Gastrocnemius medialis (tissue), 4 donors: Measurements from ENCODE around the gene AMN1. TPM values are rescaled to one million over a fixed set of nuclear protein-coding genes. Genes with fewer than 3 reads are reported as not detected.
"Not testable (repeated sequence)": the region's sequence is repeated elsewhere in the genome, so short reads cannot be mapped to it uniquely, and the experiment has no call there.

ENCODE experiments used
- ATAC-seq, 2 donors: fragments of 150-250 bp; one replicate each; pipeline ENCODE4 v1.9.1; 2016
- DNase-seq, 2 donors: peaks; one replicate each; pipeline ENCODE4 v3.0.0-alpha.2; 2019
- H3K27ac ChIP-seq, 4 donors: fragments of 200-600 bp; sonication (generic); 1 replicate in 1 of 4; 2 replicates in 3 of 4; pipeline ENCODE4 v1.5.1; 2016 to 2018; ENCODE audit warnings: mild to moderate bottlenecking in 2 of 4, moderate library complexity in 1 of 4
- H3K27me3 ChIP-seq, 3 donors: fragments of 200-600 bp; sonication (generic) in 2 of 3; 1 replicate in 1 of 3; 2 replicates in 2 of 3; pipeline versions ENCODE4 v1.5.1 to v1.6.0; 2016 to 2019; ENCODE audit warnings: mild to moderate bottlenecking in 1 of 3, moderate library complexity in 1 of 3
- H3K36me3 ChIP-seq, 2 donors: fragments of 200-600 bp; sonication (generic) in 1 of 2; one replicate each; pipeline ENCODE4 v1.5.1; 2017 to 2018
- H3K4me1 ChIP-seq, 2 donors: fragments of 200-600 bp; sonication (generic) in 1 of 2; one replicate each; pipeline ENCODE4 v1.5.1; 2016 to 2017; ENCODE audit warnings: mild to moderate bottlenecking in 2 of 2
- H3K4me3 ChIP-seq, 4 donors: fragments of 200-600 bp; sonication (generic) in 3 of 4; 1 replicate in 1 of 4; 2 replicates in 3 of 4; pipeline ENCODE4 v1.5.1; 2016 to 2019; ENCODE audit warnings: mild to moderate bottlenecking in 2 of 4
- H3K9me3 ChIP-seq, 3 donors: fragments of 200-600 bp; sonication (generic) in 2 of 3; 1 replicate in 1 of 3; 2 replicates in 2 of 3; pipeline ENCODE4 v1.5.1; 2016 to 2019
- CTCF ChIP-seq, 5 experiments: fragments of 450-650 bp in 3 of 5; fragments of 200-600 bp in 2 of 5; sonication (generic) in 2 of 5; IDR thresholded peaks in 4 of 5; conservative IDR thresholded peaks in 1 of 5; 1 replicate in 4 of 5; 2 replicates in 1 of 5; pipeline ENCODE4 v1.5.1; 2016 to 2019; ENCODE audit warnings: antibody characterized with exemption in 5 of 5, mild to moderate bottlenecking in 3 of 5, moderate library complexity in 3 of 5
- POLR2A ChIP-seq, 2 donors: fragments of 450-650 bp; IDR thresholded peaks; one replicate each; pipeline ENCODE4 v1.6.1; 2017; ENCODE audit warnings: antibody characterized with exemption in 2 of 2, mild to moderate bottlenecking in 2 of 2, moderate library complexity in 2 of 2
- in situ Hi-C, 4 donors: fragments of 200-750 bp; cut with MboI; loops; one replicate each; pipeline versions ENCODE4 v1.15.0 to v1.8.0; 2017; ENCODE audit warnings: low sequenced_read_pairs in 4 of 4
- intact Hi-C: fragments of 100-400 bp; cut with DNase I; formaldehyde crosslinking; loops from one replicate; pipeline ENCODE4 v1.15.1; 2023; ENCODE audit warnings: low total_unique reads
- total RNA-seq, 4 donors: library from RNA; depleted of rRNA; stranded (reverse); fragments of >200 nt; gene quantifications; one replicate each; pipeline versions ENCODE4 v1.1.0 to v1.2.3, GENCODE V29; 2016

AMN1 gene
- total RNA-seq, 4 donors from 2014 or later = 14.9 to 27.2 (median 18.6) TPM

GRCh38 chr12:31724557-31724956 lies 4.3 kb downstream of the AMN1 start:
- H3K4me1 ChIP-seq = peaks cover 11 to 16% of the 10 kb centered on the region in 2 donors
- H3K4me3 ChIP-seq = no peak overlapping the region
- in situ Hi-C loops (loop anchor here in 1 of 4 donors (10.0 kb wide), 1 partner anchor 240 kb away; no protein-coding TSS in a partner anchor), intact Hi-C loops (loop anchor here (10.0 kb wide), 2 partner anchors 380 to 1030 kb away; partner anchors contain the start of genes BICD1 and IPO8)
- H3K27ac ChIP-seq = no peak overlapping the region
- no peaks in the 10 kb centered on the region for H3K36me3 ChIP-seq
- no peak for TF ChIP-seq CTCF (IDR thresholded peaks at IDR 0.05 in 4 of 5, conservative IDR thresholded peaks at IDR 0.05 in 1 of 5)
- ATAC-seq (no peak), DNase-seq (no peak)
- no peaks in the 10 kb centered on the region for H3K27me3 ChIP-seq
- H3K9me3 ChIP-seq = no peaks in the 10 kb centered on the region

- TF ChIP-seq POLR2A (IDR thresholded peaks at IDR 0.05) = no peak
- TF ChIP-seq CTCF (IDR thresholded peaks at IDR 0.05 in 4 of 5, conservative IDR thresholded peaks at IDR 0.05 in 1 of 5) = no peak
- Histone ChIP-seq H3K9me3 (no peaks in the 10 kb centered on the region), H3K27me3 (no peaks in the 10 kb centered on the region), H3K36me3 (no peaks in the 10 kb centered on the region), H3K27ac (no peak overlapping the region), H3K4me3 (no peak overlapping the region), H3K4me1 (peaks cover 0 to 10% of the 10 kb centered on the region in 2 donors)
- intact Hi-C loops = loop anchor here (10.0 kb wide), 2 partner anchors 382 to 1028 kb away; partner anchors contain the start of genes BICD1 and IPO8
- DNase-seq (no peak), ATAC-seq (no peak)
- in situ Hi-C loops = loop anchor here in 1 of 4 donors (10.0 kb wide), 1 partner anchor 242 kb away; no protein-coding TSS in a partner anchor
Observed at GRCh38 chr12:31722580-31722979, 6.2 kb downstream of the AMN1 start.

- H3K36me3 ChIP-seq, DNase-seq, H3K4me1 ChIP-seq, ATAC-seq, intact Hi-C loops, H3K27me3 ChIP-seq, H3K4me3 ChIP-seq, in situ Hi-C loops, H3K27ac ChIP-seq, H3K9me3 ChIP-seq: not testable (repeated sequence)
Observed at GRCh38 chr12:31718542-31719198, 10.2 kb downstream of the AMN1 start.

GRCh38 chr12:31716998-31717397 lies 11.8 kb downstream of the AMN1 start:
- H3K4me1 ChIP-seq, DNase-seq, H3K27ac ChIP-seq, H3K4me3 ChIP-seq, in situ Hi-C loops, H3K27me3 ChIP-seq, H3K36me3 ChIP-seq, H3K9me3 ChIP-seq, intact Hi-C loops, ATAC-seq: not testable (repeated sequence)

- ATAC-seq (no peak), DNase-seq (no peak)
- H3K36me3 ChIP-seq = no peaks in the 10 kb centered on the region
- no peaks in the 10 kb centered on the region for H3K4me1 ChIP-seq
- H3K4me3 ChIP-seq = no peak overlapping the region
- intact Hi-C loops = no loop called here
- no peak for TF ChIP-seq POLR2A (IDR thresholded peaks at IDR 0.05)
- no peak for TF ChIP-seq CTCF (IDR thresholded peaks at IDR 0.05 in 4 of 5, conservative IDR thresholded peaks at IDR 0.05 in 1 of 5)
- H3K27me3 ChIP-seq = no peaks in the 10 kb centered on the region
- no peaks in the 10 kb centered on the region for H3K9me3 ChIP-seq
- in situ Hi-C loops = no loop called here
- no peak overlapping the region for H3K27ac ChIP-seq
Observed at GRCh38 chr12:31715283-31715825, 13.5 kb downstream of the AMN1 start.
